Panc1 (cell line): ENCODE results near the gene SBNO2. TPM values are rescaled to one million over a fixed set of nuclear protein-coding genes. Genes with fewer than 3 reads are reported as not detected.

ENCODE experiments used
- ATAC-seq: fragments of 200-7000 bp; cut with Tn5 transposase; 2 replicates; pipeline ENCODE4 v1.9.1; 2020; ENCODE audit warnings: mild to moderate bottlenecking, moderate library complexity
- BruUV-seq: library from RNA; stranded (reverse); fragments of 400-500 nt; replicated peaks from 2 replicates; lab custom pipeline; 2021; lab: Mats Ljungman, UMichigan
- CTCF ChIA-PET: fragments of 300-600 bp; sonication (Branson Sonifier 250); formaldehyde crosslinking; loops from one replicate; lab custom pipeline; 2022; ENCODE audit warnings: antibody characterized with exemption; lab: Charles Lee
- POLR2A ChIA-PET: fragments of 300-600 bp; sonication (Branson Sonifier 250); formaldehyde crosslinking; loops from one replicate; lab custom pipeline; 2022; ENCODE audit warnings: antibody characterized with exemption; lab: Charles Lee
- DNase-seq: peaks from one replicate; pipeline ENCODE4 v3.0.0-alpha.2; 2010; ENCODE audit warnings: low read depth, low spot score
- H3K27ac ChIP-seq: 2 replicates; pipeline ENCODE4 v1.5.1; 2011; ENCODE audit warnings: mild to moderate bottlenecking, low read length, inconsistent platforms
- H3K27me3 ChIP-seq: fragments of 200-500 bp; sonication (Bioruptor generic); 2 replicates; pipeline ENCODE4 v1.6.0; 2014; ENCODE audit warnings: low read length, inconsistent platforms; ENCODE audit not compliant: control insufficient read depth, insufficient read depth
- H3K36me3 ChIP-seq: fragments of 200-500 bp; sonication (Bioruptor generic); 2 replicates; pipeline ENCODE4 v1.5.1; 2014; ENCODE audit warnings: inconsistent platforms, mild to moderate bottlenecking, low read length, moderate library complexity; ENCODE audit not compliant: control insufficient read depth, insufficient read depth
- H3K4me1 ChIP-seq: 2 replicates; pipeline ENCODE4 v1.5.1; 2011; ENCODE audit warnings: inconsistent platforms, mild to moderate bottlenecking, low read length, moderate library complexity; ENCODE audit not compliant: control insufficient read depth, insufficient read depth
- H3K4me3 ChIP-seq, 2 experiments: 2 replicates each; pipeline ENCODE4 v1.5.1; 2011 to 2012; ENCODE audit warnings: low read depth in 2 of 2, low read length in 2 of 2, mild to moderate bottlenecking in 2 of 2, inconsistent platforms in 1 of 2, moderate library complexity in 1 of 2
- H3K9me3 ChIP-seq: fragments of 200-500 bp; sonication (Bioruptor generic); 2 replicates; pipeline ENCODE4 v1.5.1; 2014; ENCODE audit warnings: low read depth, mild to moderate bottlenecking, inconsistent platforms, low read length, moderate library complexity; ENCODE audit not compliant: control insufficient read depth, insufficient read depth
- CTCF ChIP-seq: fragments of 450-650 bp; IDR thresholded peaks from 2 replicates; pipeline ENCODE4 v1.5.1; 2017; ENCODE audit warnings: mild to moderate bottlenecking
- POLR2AphosphoS5 ChIP-seq: IDR thresholded peaks from 2 replicates; pipeline ENCODE4 v1.6.1; 2012; ENCODE audit warnings: mild to moderate bottlenecking, low read depth, low read length, moderate library complexity
- SIN3A ChIP-seq: IDR thresholded peaks from 2 replicates; pipeline ENCODE4 v1.6.1; 2012; ENCODE audit warnings: low read depth, mild to moderate bottlenecking, low read length, moderate library complexity, borderline replicate concordance; ENCODE audit not compliant: insufficient read depth
- TCF7L2 ChIP-seq: IDR thresholded peaks from 2 replicates; pipeline ENCODE4 v1.6.1; 2011; ENCODE audit warnings: mild to moderate bottlenecking, low read depth, low read length, inconsistent platforms
- in situ Hi-C: cut with HindIII; loops from 2 replicates; pipeline ENCODE4 v1.10.0; 2016; ENCODE audit warnings: low sequenced_read_pairs, low pct_unique_long_range_greater_than_20kb
- intact Hi-C: fragments of 100-400 bp; cut with micrococcal nuclease; formaldehyde crosslinking; loops from one replicate; pipeline ENCODE4 v1.10.0; 2022; ENCODE audit not compliant: unreplicated experiment
- total RNA-seq: library from RNA; stranded (reverse); gene quantifications from one replicate; pipeline ENCODE4 v1.2.1, GENCODE V29; 2021; ENCODE audit not compliant: unreplicated experiment
- TF ChIP-seq, protein P1 (sequence below), 2 experiments: IDR thresholded peaks; 2 replicates each; pipeline ENCODE4 v1.6.1; 2011 to 2012; ENCODE audit warnings: low read depth in 2 of 2, control low read depth in 1 of 2, low read length in 1 of 2, mild to moderate bottlenecking in 1 of 2, moderate library complexity in 1 of 2; ENCODE audit not compliant: insufficient read depth in 1 of 2

Gene SBNO2
- total RNA-seq, 1 experiment from 2014 or later = 101 TPM

GRCh38 chr19:1103132-1103707 lies 70.8 kb downstream of the SBNO2 start:
- Histone ChIP-seq H3K4me3 (peak overlapping the region; percentile 20 to 34), H3K4me1 (peaks cover 43% of the 10 kb centered on the region), H3K9me3 (no peaks in the 10 kb centered on the region), H3K27me3 (no peaks in the 10 kb centered on the region), H3K36me3 (no peaks in the 10 kb centered on the region; the same call in 1 of the 2 replicates), H3K27ac (peak overlapping the region; percentile 84)
- BruUV-seq = TSS peak; percentile 94
- ATAC-seq (no peak), DNase-seq (no peak)
- intact Hi-C loops (no loop called here), in situ Hi-C loops (no loop called here)
- TF ChIP-seq SIN3A (no peak), POLR2AphosphoS5 (no peak), CTCF (no peak), TCF7L2 (no peak)
- TF ChIP-seq, protein P1, sequence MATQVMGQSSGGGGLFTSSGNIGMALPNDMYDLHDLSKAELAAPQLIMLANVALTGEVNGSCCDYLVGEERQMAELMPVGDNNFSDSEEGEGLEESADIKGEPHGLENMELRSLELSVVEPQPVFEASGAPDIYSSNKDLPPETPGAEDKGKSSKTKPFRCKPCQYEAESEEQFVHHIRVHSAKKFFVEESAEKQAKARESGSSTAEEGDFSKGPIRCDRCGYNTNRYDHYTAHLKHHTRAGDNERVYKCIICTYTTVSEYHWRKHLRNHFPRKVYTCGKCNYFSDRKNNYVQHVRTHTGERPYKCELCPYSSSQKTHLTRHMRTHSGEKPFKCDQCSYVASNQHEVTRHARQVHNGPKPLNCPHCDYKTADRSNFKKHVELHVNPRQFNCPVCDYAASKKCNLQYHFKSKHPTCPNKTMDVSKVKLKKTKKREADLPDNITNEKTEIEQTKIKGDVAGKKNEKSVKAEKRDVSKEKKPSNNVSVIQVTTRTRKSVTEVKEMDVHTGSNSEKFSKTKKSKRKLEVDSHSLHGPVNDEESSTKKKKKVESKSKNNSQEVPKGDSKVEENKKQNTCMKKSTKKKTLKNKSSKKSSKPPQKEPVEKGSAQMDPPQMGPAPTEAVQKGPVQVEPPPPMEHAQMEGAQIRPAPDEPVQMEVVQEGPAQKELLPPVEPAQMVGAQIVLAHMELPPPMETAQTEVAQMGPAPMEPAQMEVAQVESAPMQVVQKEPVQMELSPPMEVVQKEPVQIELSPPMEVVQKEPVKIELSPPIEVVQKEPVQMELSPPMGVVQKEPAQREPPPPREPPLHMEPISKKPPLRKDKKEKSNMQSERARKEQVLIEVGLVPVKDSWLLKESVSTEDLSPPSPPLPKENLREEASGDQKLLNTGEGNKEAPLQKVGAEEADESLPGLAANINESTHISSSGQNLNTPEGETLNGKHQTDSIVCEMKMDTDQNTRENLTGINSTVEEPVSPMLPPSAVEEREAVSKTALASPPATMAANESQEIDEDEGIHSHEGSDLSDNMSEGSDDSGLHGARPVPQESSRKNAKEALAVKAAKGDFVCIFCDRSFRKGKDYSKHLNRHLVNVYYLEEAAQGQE (IDR thresholded peaks at IDR 0.05; ENCODE audit: insufficient read depth in 1 of 2, low read depth in 2 of 2, low read length in 1 of 2) = no peak
- POLR2A ChIA-PET = interaction anchor here (0.6 to 0.9 kb wide), 2 partner anchors 9 to 13 kb away, joined by 3 to 10 read pairs; no protein-coding TSS in a partner anchor
- CTCF ChIA-PET = no interaction called here

DNA sequence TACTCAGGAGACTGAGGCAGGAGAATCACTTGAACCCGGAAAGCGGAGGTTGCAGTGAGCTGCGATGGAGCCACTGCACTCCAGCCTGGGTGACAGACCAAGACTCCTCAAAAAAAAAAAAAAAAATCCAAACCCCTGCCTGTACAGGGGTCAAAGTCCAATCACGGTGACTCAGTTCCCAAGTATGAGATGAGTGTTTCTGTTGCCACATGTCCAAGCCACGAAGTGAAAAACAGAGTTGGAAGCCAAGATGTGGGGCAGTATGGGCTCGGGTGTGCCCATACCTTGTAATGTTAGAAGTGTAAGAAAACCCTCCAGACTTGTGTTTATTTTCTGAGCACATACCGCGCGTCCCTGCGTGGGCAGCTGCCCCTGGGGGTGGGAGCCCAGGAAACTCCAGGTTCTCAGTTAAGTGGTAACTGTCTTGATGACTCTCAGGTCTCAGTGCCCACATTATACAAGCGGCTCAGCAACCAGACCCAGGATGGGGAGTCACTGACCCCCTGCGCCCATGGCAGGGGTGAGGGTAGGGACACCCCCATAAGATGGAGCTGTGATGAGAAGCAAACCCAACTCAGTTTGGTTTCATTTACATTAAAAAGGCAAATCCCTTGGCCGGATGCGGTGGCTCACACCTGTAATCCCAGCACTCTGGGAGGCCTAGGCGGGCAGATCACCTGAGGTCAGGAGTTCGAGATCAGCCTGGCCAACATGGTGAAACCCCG lies 71.5 kb downstream of the SBNO2 start:
- no peaks in the 10 kb centered on the region for H3K9me3 ChIP-seq
- ATAC-seq (peak; percentile 2; the same call in 1 of the 2 replicates), DNase-seq (peak; percentile 92)
- no TSS peak for BruUV-seq
- TF ChIP-seq CTCF = no peak
- no peak for TF ChIP-seq TCF7L2
- TF ChIP-seq, protein P1 (IDR thresholded peaks at IDR 0.05; ENCODE audit: insufficient read depth in 1 of 2, low read depth in 2 of 2, low read length in 1 of 2) = no peak
- peak; percentile 43; the same call in 1 of the 2 replicates for TF ChIP-seq POLR2AphosphoS5
- no peak for TF ChIP-seq SIN3A
- intact Hi-C loops = no loop called here
- peak overlapping the region; percentile 84 for H3K27ac ChIP-seq
- no peaks in the 10 kb centered on the region; the same call in 1 of the 2 replicates for H3K36me3 ChIP-seq
- no peaks in the 10 kb centered on the region for H3K27me3 ChIP-seq
- H3K4me1 ChIP-seq = peaks cover 46% of the 10 kb centered on the region
- in situ Hi-C loops = no loop called here
- CTCF ChIA-PET = no interaction called here
- H3K4me3 ChIP-seq = no peak overlapping the region; a peak in 1 of 4 replicates
- POLR2A ChIA-PET = interaction anchor here (0.6 to 0.9 kb wide), 2 partner anchors 9 to 12 kb away, joined by 3 to 10 read pairs; no protein-coding TSS in a partner anchor
